Epidermal melanocyte (primary cell): ENCODE results near the gene TUBD1.

Experiments used
- DNase-seq: peaks from one replicate; pipeline ENCODE4 v3.0.0; 2011; ENCODE audit warnings: low spot score; ENCODE audit not compliant: insufficient read length

TUBD1 gene

GRCh38 chr17:59826706-59827453 is 65.9 kb downstream of the TUBD1 start:
- no peak for DNase-seq

- DNase-seq, result peak; percentile 40
These were observed 67.0 kb downstream of the TUBD1 start for GRCh38 chr17:59825533-59826322.

- DNase-seq, result no peak
These were observed 76.8 kb downstream of the TUBD1 start for GRCh38 chr17:59815965-59816364.

- no peak for DNase-seq
These were observed 78.1 kb downstream of the TUBD1 start for GRCh38 chr17:59814685-59815084.

- no peak for DNase-seq
These were observed 78.5 kb downstream of the TUBD1 start for GRCh38 chr17:59814276-59814675.

GRCh38 chr17:59812139-59812538 is 80.6 kb downstream of the TUBD1 start:
- no peak for DNase-seq

GRCh38 chr17:59811209-59811608 is 81.5 kb downstream of the TUBD1 start:
- DNase-seq, result no peak

- no peak for DNase-seq
These were observed 81.9 kb downstream of the TUBD1 start for GRCh38 chr17:59810894-59811153.
